GM18520 (cell line): Measurements from ENCODE around the gene CD180.

Experiments used
- ATAC-seq: cut with Tn5 transposase; IDR thresholded peaks from one replicate; pipeline ENCODE4 v1.9.1; 2021; ENCODE audit not compliant: unreplicated experiment

Gene CD180

GRCh38 chr5:67214036-67214435 lies 17.4 kb upstream of the CD180 start:
- no peak for ATAC-seq

GRCh38 chr5:67211926-67212325 lies 15.3 kb upstream of the CD180 start:
- no peak for ATAC-seq

- peak; percentile 22 for ATAC-seq
Observed at GRCh38 chr5:67209141-67209771, 12.7 kb upstream of the CD180 start.

GRCh38 chr5:67208403-67208802 lies 11.8 kb upstream of the CD180 start:
- no peak for ATAC-seq

GRCh38 chr5:67206929-67207328 lies 10.3 kb upstream of the CD180 start:
- peak; percentile 75 for ATAC-seq

GRCh38 chr5:67206461-67206860 lies 9.9 kb upstream of the CD180 start:
- no peak for ATAC-seq

GRCh38 chr5:67205981-67206380 lies 9.4 kb upstream of the CD180 start:
- no peak for ATAC-seq

- no peak for ATAC-seq
Observed at GRCh38 chr5:67204821-67205220, 8.2 kb upstream of the CD180 start.

- ATAC-seq = no peak
Observed at GRCh38 chr5:67203701-67204074, 7.1 kb upstream of the CD180 start.

- no peak for ATAC-seq
Observed at GRCh38 chr5:67202828-67203227, 6.2 kb upstream of the CD180 start.

- ATAC-seq = no peak
Observed at GRCh38 chr5:67201897-67202549, 5.4 kb upstream of the CD180 start.

GRCh38 chr5:67200809-67201562 lies 4.4 kb upstream of the CD180 start:
- ATAC-seq = peak; percentile 20

GRCh38 chr5:67199859-67200258 lies 3.3 kb upstream of the CD180 start:
- ATAC-seq = no peak

- ATAC-seq = no peak
Observed at GRCh38 chr5:67198917-67199316, 2.3 kb upstream of the CD180 start.

GRCh38 chr5:67197536-67197935 lies 937 bp upstream of the CD180 start:
- no peak for ATAC-seq

GRCh38 chr5:67195406-67196275 lies 958 bp downstream of the CD180 start:
- no peak for ATAC-seq

- ATAC-seq = no peak
Observed at GRCh38 chr5:67194166-67194565, 2.4 kb downstream of the CD180 start.

GRCh38 chr5:67193439-67193807 lies 3.2 kb downstream of the CD180 start:
- no peak for ATAC-seq

GRCh38 chr5:67192719-67193438 lies 3.7 kb downstream of the CD180 start:
- no peak for ATAC-seq

GRCh38 chr5:67190861-67191260 lies 5.7 kb downstream of the CD180 start:
- ATAC-seq = no peak

- ATAC-seq = no peak
Observed at GRCh38 chr5:67190410-67190809, 6.2 kb downstream of the CD180 start.
